ENCODE measurements around the gene MAP3K8.
A peak's percentile ranks its signal among the peaks of the same experiment; 100 is the strongest.

DNA sequence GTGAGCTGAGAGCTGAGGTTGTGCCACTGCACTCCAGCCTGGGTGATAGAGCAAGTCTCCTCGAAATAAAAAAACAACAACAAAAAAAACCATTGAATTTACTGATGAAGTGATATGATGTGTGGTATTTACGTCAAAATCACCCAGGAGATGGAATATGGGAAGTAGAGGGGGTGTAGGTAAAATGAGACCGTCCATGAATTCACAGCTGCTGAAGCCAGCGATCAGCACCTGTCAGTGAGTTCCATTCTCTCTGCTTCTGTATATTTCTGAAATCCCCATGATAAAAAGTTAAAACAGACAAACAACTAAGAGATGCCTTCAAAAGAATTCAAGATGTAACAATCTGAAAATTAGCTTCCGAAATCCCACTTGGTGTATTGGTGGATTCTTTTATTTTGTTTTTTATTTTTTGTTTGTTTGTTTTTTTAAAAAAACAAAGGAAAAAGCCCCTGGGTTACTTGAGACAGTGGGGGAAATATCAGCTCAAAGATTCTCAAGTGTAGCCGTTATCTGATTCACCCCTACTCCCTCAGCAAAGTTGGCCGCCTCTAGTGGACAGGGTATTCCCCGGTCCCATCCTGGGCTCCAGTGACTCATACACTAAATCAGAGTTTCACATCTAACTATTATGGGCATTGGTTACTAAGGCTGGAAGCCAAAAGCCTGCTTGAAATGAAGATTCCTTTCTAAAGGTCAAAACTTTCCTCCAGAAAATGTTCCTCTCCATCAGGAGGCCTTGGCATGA lies 76.4 kb downstream of the MAP3K8 start:
- TF ChIP-seq EZH2 (IDR thresholded peaks at IDR 0.05; ENCODE audit: borderline replicate concordance, low read depth, low read length): no peak
- no peak for TF ChIP-seq GATAD2B (IDR thresholded peaks at IDR 0.05; ENCODE audit: borderline replicate concordance)
- no peak for TF ChIP-seq ZNF324 (CRISPR knock-in tag; IDR thresholded peaks at IDR 0.05)
- TF ChIP-seq, protein P1, sequence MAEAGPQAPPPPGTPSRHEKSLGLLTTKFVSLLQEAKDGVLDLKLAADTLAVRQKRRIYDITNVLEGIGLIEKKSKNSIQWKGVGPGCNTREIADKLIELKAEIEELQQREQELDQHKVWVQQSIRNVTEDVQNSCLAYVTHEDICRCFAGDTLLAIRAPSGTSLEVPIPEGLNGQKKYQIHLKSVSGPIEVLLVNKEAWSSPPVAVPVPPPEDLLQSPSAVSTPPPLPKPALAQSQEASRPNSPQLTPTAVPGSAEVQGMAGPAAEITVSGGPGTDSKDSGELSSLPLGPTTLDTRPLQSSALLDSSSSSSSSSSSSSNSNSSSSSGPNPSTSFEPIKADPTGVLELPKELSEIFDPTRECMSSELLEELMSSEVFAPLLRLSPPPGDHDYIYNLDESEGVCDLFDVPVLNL (CRISPR knock-in tag; IDR thresholded peaks at IDR 0.05; ENCODE audit: low read depth): no peak
- TF ChIP-seq HNRNPUL1 (IDR thresholded peaks at IDR 0.05; ENCODE audit: low read length): no peak
- TF ChIP-seq EP300 (IDR thresholded peaks at IDR 0.05; ENCODE audit: low read length): peak; percentile 28; the same call in 1 of the 2 replicates
- no peak for TF ChIP-seq ZSCAN29 (IDR thresholded peaks at IDR 0.05)
- TF ChIP-seq ZNF274 (IDR thresholded peaks at IDR 0.05; ENCODE audit: borderline replicate concordance, low read depth, low read length): no peak
- TF ChIP-seq HNRNPK (IDR thresholded peaks at IDR 0.05; ENCODE audit: low read depth, low read length, poor library complexity, severe bottlenecking): no peak
- TF ChIP-seq, protein P2, sequence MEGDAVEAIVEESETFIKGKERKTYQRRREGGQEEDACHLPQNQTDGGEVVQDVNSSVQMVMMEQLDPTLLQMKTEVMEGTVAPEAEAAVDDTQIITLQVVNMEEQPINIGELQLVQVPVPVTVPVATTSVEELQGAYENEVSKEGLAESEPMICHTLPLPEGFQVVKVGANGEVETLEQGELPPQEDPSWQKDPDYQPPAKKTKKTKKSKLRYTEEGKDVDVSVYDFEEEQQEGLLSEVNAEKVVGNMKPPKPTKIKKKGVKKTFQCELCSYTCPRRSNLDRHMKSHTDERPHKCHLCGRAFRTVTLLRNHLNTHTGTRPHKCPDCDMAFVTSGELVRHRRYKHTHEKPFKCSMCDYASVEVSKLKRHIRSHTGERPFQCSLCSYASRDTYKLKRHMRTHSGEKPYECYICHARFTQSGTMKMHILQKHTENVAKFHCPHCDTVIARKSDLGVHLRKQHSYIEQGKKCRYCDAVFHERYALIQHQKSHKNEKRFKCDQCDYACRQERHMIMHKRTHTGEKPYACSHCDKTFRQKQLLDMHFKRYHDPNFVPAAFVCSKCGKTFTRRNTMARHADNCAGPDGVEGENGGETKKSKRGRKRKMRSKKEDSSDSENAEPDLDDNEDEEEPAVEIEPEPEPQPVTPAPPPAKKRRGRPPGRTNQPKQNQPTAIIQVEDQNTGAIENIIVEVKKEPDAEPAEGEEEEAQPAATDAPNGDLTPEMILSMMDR (IDR thresholded peaks at IDR 0.05 in 2 of 3, conservative IDR thresholded peaks at IDR 0.05 in 1 of 3; ENCODE audit: insufficient read depth in 2 of 3, low read depth in 1 of 3, low read length in 3 of 3): peak; percentile 35 to 46 (median 41); a peak in 5 of 6 replicates
- no peak for TF ChIP-seq ZNF143 (CRISPR knock-in tag; IDR thresholded peaks at IDR 0.05)
